Heart left ventricle (tissue), 13 donors: Measurements from ENCODE around the gene RPLP2.

Source experiments
- POLR2A ChIP-seq, 2 donors: fragments of 450-650 bp; IDR thresholded peaks; one replicate each; pipeline ENCODE4 v1.6.1; 2017; ENCODE audit warnings: antibody characterized with exemption in 2 of 2, mild to moderate bottlenecking in 2 of 2, moderate library complexity in 2 of 2
- TF ChIP-seq, protein P1 (sequence below), 12 donors: fragments of 200-600 bp; sonication (generic) in 4 of 12; IDR thresholded peaks; one replicate each; pipeline versions ENCODE4 v1.5.0 to v1.8.0; 2018 to 2022; ENCODE audit warnings: antibody characterized with exemption in 12 of 12, mild to moderate bottlenecking in 5 of 12
- donor health status: ischemic (EF 13 %, LVEDD 7.1; RV severe dilation, severe dysfunction).
- donor health status: DM: no; HTN: yes; CAD: no.
- donor health status: DM: no; HTN: no; CAD: no.
- donor health status: ischemic (EF 25% LVEDD 6.9; RV normal size, moderate dysfunction).
- donor health status: ischemic (EF 25% LVEDD 5.7; RV mildly dilated, moderate dysfunction).
- donor health status: ischemic (EF 35%, LVEDD 5.7; RV mildly dilated, moderate dysfunction).
- donor health status: nonischemic (EF 11% LVEDD 7.7; RV severe dilation, severe dysfunction).
- donor health status: DM: yes; HTN: yes; CAD: no.
- donor health status: PGD.
- donor health status: ischemic (EF 29% LVEDD 5.4; RV normal size, mild dysfunction).
- donor health status: nonischemic (EF 23%, LVEDD 6.1; RV moderate dilation, normal function).

GRCh38 chr11:812390-812789 is 2.6 kb downstream of the RPLP2 start:
- TF ChIP-seq, protein P1, sequence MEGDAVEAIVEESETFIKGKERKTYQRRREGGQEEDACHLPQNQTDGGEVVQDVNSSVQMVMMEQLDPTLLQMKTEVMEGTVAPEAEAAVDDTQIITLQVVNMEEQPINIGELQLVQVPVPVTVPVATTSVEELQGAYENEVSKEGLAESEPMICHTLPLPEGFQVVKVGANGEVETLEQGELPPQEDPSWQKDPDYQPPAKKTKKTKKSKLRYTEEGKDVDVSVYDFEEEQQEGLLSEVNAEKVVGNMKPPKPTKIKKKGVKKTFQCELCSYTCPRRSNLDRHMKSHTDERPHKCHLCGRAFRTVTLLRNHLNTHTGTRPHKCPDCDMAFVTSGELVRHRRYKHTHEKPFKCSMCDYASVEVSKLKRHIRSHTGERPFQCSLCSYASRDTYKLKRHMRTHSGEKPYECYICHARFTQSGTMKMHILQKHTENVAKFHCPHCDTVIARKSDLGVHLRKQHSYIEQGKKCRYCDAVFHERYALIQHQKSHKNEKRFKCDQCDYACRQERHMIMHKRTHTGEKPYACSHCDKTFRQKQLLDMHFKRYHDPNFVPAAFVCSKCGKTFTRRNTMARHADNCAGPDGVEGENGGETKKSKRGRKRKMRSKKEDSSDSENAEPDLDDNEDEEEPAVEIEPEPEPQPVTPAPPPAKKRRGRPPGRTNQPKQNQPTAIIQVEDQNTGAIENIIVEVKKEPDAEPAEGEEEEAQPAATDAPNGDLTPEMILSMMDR (IDR thresholded peaks at IDR 0.05): no peak
- no peak for TF ChIP-seq POLR2A (IDR thresholded peaks at IDR 0.05)
